PC-9 (cell line): ENCODE data around the gene GPR173.

Experiments used
- EZH2 ChIP-seq: fragments of 200-600 bp; sonication (generic); IDR thresholded peaks from 2 replicates; pipeline ENCODE4 v1.8.0; 2017; ENCODE audit warnings: antibody characterized with exemption, low read depth
- TF ChIP-seq, protein P1 (sequence below): fragments of 200-600 bp; sonication (generic); conservative IDR thresholded peaks from 2 replicates; pipeline ENCODE4 v1.6.1; 2017; ENCODE audit warnings: mixed run types, antibody characterized with exemption, mild to moderate bottlenecking, moderate library complexity

- TF ChIP-seq, protein P1, sequence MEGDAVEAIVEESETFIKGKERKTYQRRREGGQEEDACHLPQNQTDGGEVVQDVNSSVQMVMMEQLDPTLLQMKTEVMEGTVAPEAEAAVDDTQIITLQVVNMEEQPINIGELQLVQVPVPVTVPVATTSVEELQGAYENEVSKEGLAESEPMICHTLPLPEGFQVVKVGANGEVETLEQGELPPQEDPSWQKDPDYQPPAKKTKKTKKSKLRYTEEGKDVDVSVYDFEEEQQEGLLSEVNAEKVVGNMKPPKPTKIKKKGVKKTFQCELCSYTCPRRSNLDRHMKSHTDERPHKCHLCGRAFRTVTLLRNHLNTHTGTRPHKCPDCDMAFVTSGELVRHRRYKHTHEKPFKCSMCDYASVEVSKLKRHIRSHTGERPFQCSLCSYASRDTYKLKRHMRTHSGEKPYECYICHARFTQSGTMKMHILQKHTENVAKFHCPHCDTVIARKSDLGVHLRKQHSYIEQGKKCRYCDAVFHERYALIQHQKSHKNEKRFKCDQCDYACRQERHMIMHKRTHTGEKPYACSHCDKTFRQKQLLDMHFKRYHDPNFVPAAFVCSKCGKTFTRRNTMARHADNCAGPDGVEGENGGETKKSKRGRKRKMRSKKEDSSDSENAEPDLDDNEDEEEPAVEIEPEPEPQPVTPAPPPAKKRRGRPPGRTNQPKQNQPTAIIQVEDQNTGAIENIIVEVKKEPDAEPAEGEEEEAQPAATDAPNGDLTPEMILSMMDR, result no peak
- TF ChIP-seq EZH2, result no peak
These were observed 12.4 kb upstream of the GPR173 start for GRCh38 chrX:53036149-53036548.
